ENCODE measurements around the gene SOWAHA.

The SOWAHA gene

DNA sequence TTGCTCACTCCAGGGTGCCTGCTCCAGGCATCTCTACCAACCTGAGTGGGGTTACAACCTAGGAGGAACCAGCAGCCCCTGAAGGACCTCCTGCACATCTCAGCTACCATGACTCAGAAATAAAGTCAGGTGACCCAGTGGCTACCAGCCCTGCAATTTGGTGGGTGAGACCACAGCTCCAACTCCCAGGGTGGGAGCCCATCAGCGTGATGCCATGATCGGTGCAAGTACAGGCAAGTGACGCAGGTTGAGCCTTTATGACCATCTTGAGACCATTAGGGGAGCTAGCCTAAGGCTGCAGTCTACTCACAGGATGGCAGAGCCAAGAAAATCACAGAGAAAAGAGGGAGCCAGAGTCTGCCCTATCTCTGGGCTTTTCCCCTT is 44.6 kb upstream of the SOWAHA start:
- TF ChIP-seq CTCF (IDR thresholded peaks at IDR 0.05): no peak

- TF ChIP-seq CTCF (IDR thresholded peaks at IDR 0.05): no peak
Measured at GRCh38 chr5:132770476-132771159, 42.5 kb upstream of the SOWAHA start.

GRCh38 chr5:132771503-132771998 is 41.6 kb upstream of the SOWAHA start:
- TF ChIP-seq CTCF (IDR thresholded peaks at IDR 0.05): no peak

DNA sequence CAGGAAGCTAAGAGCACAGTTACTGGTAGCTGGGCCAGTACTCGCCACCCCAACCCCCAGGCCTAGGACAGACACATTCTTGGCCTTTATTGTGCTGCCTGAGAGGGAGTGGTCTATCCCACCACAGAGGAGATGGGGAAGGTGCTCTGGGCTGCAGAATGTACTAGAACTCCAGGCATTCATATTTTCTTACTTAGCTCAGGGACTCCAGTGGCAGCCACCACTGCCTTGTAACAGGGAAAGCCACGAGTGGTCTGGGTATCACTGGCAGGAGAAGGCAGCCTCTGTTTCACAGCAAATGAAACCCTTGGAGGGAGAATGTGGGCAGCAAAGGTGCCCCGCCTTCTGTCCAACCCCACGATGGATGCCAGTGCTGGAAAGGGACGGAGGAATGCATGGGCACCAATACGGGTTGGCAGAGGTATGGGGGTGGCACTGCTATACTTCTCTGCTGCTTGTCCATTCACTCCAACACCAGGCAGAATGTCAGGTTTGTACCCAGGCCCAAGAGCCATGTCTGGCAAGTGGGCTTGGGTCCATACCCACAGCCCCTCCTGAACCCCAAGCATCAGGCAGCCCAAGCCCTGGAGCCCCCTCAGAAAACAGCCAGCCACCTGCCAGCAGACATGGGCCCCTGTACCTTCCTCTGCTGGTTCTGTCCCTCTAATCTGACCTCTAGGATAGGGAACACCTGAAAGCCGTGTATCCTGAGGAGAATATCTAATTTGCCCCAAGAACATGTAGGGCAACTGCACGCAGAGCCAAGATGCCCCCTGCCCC is 40.6 kb upstream of the SOWAHA start:
- TF ChIP-seq CTCF (IDR thresholded peaks at IDR 0.05): no peak

- no peak for TF ChIP-seq CTCF (IDR thresholded peaks at IDR 0.05)
Measured at GRCh38 chr5:132773114-132773513, 40.0 kb upstream of the SOWAHA start.

DNA sequence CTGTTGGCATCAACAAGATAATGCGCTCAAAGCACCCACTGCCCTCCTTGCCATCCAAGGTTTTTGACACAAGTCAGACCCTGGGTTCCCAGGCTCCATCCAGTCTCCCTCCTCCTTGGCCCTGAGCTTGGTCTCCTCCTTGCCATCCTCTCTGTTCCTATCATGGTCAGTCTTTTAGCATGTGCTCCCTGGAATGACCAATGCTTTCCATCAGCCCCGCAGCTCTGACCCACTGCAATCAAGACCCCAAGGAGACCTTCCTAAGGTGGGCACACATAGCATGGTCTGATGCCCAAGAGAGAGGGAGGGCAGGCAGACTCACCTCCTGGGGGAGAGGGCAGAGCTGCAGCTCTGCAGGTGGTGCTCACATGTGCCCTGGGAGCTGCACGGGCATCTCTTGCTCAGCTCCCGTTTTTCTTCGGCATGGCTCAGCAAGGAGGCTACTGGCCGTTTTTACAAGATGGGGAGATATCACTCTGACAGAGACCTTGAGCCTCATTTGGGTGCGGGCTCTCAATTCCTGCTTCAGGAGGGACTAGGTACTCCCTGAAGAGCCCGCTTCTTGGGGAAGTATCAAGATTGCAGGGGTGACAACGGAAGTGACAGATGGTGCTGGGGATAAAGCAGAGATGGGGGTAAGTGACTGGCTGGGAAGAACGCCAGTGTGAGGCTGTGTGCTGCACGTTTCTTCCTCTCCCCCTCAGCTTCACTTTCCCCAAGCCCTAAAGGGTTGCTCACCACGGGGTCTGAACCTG is 39.3 kb upstream of the SOWAHA start:
- no peak for TF ChIP-seq CTCF (IDR thresholded peaks at IDR 0.05)

DNA sequence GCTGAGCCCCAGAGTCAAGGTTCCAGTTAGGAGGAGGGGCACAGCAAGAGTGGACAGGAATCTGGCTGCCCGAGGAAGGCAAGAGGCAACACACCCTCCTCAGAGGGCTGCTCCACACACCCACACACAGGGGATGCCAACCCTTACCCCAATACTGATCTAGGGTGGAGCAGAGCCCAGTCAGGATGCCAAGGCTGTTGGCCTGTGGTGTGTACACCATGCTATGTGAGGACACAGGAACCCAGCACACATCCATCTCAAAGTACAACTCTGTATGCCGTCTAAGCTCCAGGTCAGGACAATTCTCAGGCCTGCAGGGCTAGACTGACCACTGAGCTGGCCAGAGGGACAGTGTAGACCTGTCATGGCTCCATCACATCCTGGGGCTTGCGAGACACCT is 38.7 kb upstream of the SOWAHA start:
- no peak for TF ChIP-seq CTCF (IDR thresholded peaks at IDR 0.05)
